ENCODE data around the gene ZNF483. TPM values are rescaled to one million over a fixed set of nuclear protein-coding genes. Genes with fewer than 3 reads are reported as not detected.

Gene ZNF483
- total RNA-seq, 1 donor from 2014 or later: 12.2 TPM

- peak within 1 kb of the TSS; percentile 96 for H3K4me3 Mint-ChIP-seq
- peaks cover 7% of the 10 kb centered on the region for H3K36me3 Mint-ChIP-seq
- H3K9me3 Mint-ChIP-seq: no peaks in the 10 kb centered on the region
- H3K4me1 Mint-ChIP-seq: peaks cover 13% of the 10 kb centered on the region
- peak; percentile 47 to 75 for DNase-seq (ENCODE audit: low spot score in 2 of 2, unreplicated experiment in 2 of 2)
- peak within 1 kb of the TSS; percentile 97 for H3K27ac Mint-ChIP-seq
- H3K27me3 Mint-ChIP-seq (ENCODE audit: low read depth): no peaks in the 10 kb centered on the region
- no peak for TF ChIP-seq CTCF (IDR thresholded peaks at IDR 0.05; ENCODE audit: unreplicated experiment)
Measured at GRCh38 chr9:111599092-111599954, 74.3 kb downstream of the ZNF483 start, which contains the start of gene PTGR1. Gene PTGR1 (minus strand): TSS chr9:111599647. CDS start chr9:111597422, 2,225 bp downstream.

DNA sequence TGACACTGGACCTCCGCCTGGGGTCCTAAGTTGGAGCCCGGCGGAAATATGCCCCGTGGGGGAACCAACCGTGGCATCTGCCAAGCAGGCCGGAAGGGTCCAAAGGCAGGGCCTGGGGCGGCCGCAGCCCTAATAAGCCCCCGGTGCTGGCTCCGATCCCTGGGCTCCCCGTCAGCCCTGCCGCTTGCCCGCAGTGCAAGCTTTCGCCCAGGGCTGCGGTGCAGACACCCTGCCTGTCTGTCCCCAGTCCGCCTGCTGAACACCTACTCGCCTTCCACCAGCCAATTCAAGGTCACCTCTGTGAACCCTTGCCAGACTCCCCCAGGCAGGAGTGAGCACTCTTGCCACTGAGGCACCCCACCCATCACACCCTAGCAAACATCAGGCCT lies 75.0 kb downstream of the ZNF483 start:
- H3K27me3 Mint-ChIP-seq (ENCODE audit: low read depth): no peaks in the 10 kb centered on the region
- H3K4me1 Mint-ChIP-seq: peaks cover 13% of the 10 kb centered on the region
- TF ChIP-seq CTCF (IDR thresholded peaks at IDR 0.05; ENCODE audit: unreplicated experiment): no peak
- no peaks in the 10 kb centered on the region for H3K9me3 Mint-ChIP-seq
- H3K27ac Mint-ChIP-seq: no peak overlapping the region
- H3K4me3 Mint-ChIP-seq: peak overlapping the region; percentile 96
- no peak for DNase-seq (ENCODE audit: low spot score in 2 of 2, unreplicated experiment in 2 of 2)
- H3K36me3 Mint-ChIP-seq: peaks cover 7% of the 10 kb centered on the region

DNA sequence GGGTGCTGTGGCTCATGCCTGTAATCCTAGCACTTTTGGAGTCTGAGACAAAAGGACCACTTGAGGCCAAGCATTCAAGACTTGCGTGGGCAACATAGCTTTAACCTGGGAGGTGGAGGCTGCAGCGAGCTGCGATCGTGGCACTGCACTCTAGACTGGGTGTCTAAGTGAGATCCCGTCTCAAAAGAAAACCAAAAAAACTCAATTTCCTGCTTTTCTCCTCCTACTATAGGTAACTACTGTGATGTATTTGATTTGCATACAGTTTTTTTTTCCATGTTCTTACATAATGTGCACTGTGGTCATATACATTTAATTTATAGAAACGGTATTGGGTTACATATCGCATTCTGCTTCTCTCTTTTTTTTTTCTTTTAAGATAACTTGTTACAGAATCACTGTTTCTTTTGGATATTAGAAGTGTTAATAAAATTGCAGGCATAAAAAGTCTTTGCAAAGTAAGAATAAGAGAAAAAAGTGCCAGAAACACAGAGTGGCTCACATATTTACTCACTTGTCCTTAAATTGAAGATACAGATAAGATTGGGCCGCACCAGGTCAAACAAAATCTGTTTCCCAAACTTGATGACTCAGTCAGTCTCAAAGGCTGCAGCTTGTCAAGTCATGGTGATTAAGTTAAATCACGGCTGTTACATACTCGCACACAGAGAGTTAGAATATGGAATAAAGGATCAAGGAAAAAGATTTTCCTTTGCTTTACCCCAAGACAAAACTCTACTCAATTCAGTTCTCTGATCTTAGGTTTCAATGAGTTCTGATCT lies 76.4 kb downstream of the ZNF483 start:
- peaks cover 13% of the 10 kb centered on the region for H3K4me1 Mint-ChIP-seq
- no peaks in the 10 kb centered on the region for H3K27me3 Mint-ChIP-seq (ENCODE audit: low read depth)
- H3K36me3 Mint-ChIP-seq: peaks cover 7% of the 10 kb centered on the region
- no peaks in the 10 kb centered on the region for H3K9me3 Mint-ChIP-seq
- DNase-seq (ENCODE audit: low spot score in 2 of 2, unreplicated experiment in 2 of 2): no peak
- peak overlapping the region; percentile 74 for H3K27ac Mint-ChIP-seq
- no peak overlapping the region for H3K4me3 Mint-ChIP-seq
- TF ChIP-seq CTCF (IDR thresholded peaks at IDR 0.05; ENCODE audit: unreplicated experiment): no peak

DNA sequence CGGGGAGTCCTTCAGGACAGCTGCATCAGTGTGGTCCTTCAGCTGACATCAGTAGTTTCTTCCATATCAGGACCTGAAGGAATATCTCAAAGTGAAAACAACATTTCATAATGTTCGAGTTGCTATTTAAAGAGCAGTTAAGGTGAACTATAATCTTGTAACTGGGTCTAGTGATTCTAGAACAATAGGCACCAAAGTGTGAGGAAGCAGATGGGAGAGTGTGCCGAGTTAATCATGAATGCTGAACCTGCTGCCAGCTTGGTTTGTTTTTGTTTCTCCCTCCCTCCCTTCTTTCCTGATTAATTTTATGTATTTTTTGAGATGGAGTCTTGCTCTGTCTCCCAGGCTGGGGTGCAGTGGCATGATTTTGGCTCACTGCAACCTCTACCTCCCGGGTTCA lies 78.1 kb downstream of the ZNF483 start:
- Mint-ChIP-seq H3K4me3 (no peak overlapping the region), H3K36me3 (no peaks in the 10 kb centered on the region), H3K27me3 (ENCODE audit: low read depth) (no peaks in the 10 kb centered on the region), H3K9me3 (no peaks in the 10 kb centered on the region), H3K27ac (no peak overlapping the region), H3K4me1 (peaks cover 7% of the 10 kb centered on the region)
- no peak for TF ChIP-seq CTCF (IDR thresholded peaks at IDR 0.05; ENCODE audit: unreplicated experiment)
- no peak for DNase-seq (ENCODE audit: low spot score in 2 of 2, unreplicated experiment in 2 of 2)

GRCh38 chr9:111604054-111604615 lies 79.2 kb downstream of the ZNF483 start:
- no peaks in the 10 kb centered on the region for H3K36me3 Mint-ChIP-seq
- H3K4me3 Mint-ChIP-seq: no peak overlapping the region
- no peak overlapping the region for H3K27ac Mint-ChIP-seq
- no peaks in the 10 kb centered on the region for H3K9me3 Mint-ChIP-seq
- H3K4me1 Mint-ChIP-seq: peaks cover 3% of the 10 kb centered on the region
- no peak for DNase-seq (ENCODE audit: low spot score in 2 of 2, unreplicated experiment in 2 of 2)
- H3K27me3 Mint-ChIP-seq (ENCODE audit: low read depth): peaks cover 2% of the 10 kb centered on the region
- TF ChIP-seq CTCF (IDR thresholded peaks at IDR 0.05; ENCODE audit: unreplicated experiment): no peak

Measured in mesothelial cell of epicardium (in vitro differentiated cells).